Stimulated activated CD4-positive, alpha-beta T cell treated with anti-CD3 and anti-CD28 coated beads, Interleukin-12 subunit alpha, Interleukin-12 subunit beta, amount 100 ng/mL, for 24 hours (primary cell): ENCODE data around the gene USP17L18.
"Not testable (repeated sequence)": the region's sequence is repeated elsewhere in the genome, so short reads cannot be mapped to it uniquely, and the experiment has no call there.

Source experiments
- DNase-seq, 2 experiments: peaks; one replicate each; pipeline ENCODE4 v3.0.0-alpha.2; 2020; ENCODE audit warnings: low read depth in 2 of 2

The USP17L18 gene

GRCh38 chr4:9247953-9248680 is at the start of gene USP17L18:
TSS of gene USP17L18 (plus strand) at chr4:9248630. CDS start at chr4:9248630, 0 bp downstream.
- DNase-seq = peak in 1 of 2 experiments; percentile 0

GRCh38 chr4:9210357-9210756 is 38.1 kb upstream of the USP17L18 start, which contains the start of gene USP17L10:
TSS of gene USP17L10 (plus strand) at chr4:9210657. CDS start at chr4:9210657, 0 bp downstream.
- DNase-seq = not testable (repeated sequence)

- DNase-seq = not testable (repeated sequence)
Measured at GRCh38 chr4:9214701-9215100, 33.7 kb upstream of the USP17L18 start.

- DNase-seq = not testable (repeated sequence)
Measured at GRCh38 chr4:9215105-9215504, 33.3 kb upstream of the USP17L18 start, which contains the start of gene USP17L11. TSS of gene USP17L11 (plus strand) at chr4:9215405. CDS start at chr4:9215405, 0 bp downstream.

- not testable (repeated sequence) for DNase-seq
Measured at GRCh38 chr4:9219852-9220251, 28.6 kb upstream of the USP17L18 start, which contains the start of gene USP17L12. TSS of gene USP17L12 (plus strand) at chr4:9220152. CDS start at chr4:9220152, 0 bp downstream.

- DNase-seq = not testable (repeated sequence)
Measured at GRCh38 chr4:9224596-9224995, 23.8 kb upstream of the USP17L18 start, which contains the start of gene USP17L13. TSS of gene USP17L13 (plus strand) at chr4:9224896. CDS start at chr4:9224896, 0 bp downstream.

- not testable (repeated sequence) for DNase-seq
Measured at GRCh38 chr4:9230249-9230648, 18.2 kb upstream of the USP17L18 start.

GRCh38 chr4:9234085-9234484 is 14.3 kb upstream of the USP17L18 start, which contains the start of gene USP17L15:
TSS of gene USP17L15 (plus strand) at chr4:9234385. CDS start at chr4:9234385, 0 bp downstream.
- DNase-seq = not testable (repeated sequence)

GRCh38 chr4:9238461-9238860 is 10.0 kb upstream of the USP17L18 start:
- DNase-seq = not testable (repeated sequence)

- DNase-seq = not testable (repeated sequence)
Measured at GRCh38 chr4:9243579-9243978, 4.9 kb upstream of the USP17L18 start, which contains the start of gene USP17L17. TSS of gene USP17L17 (plus strand) at chr4:9243879. CDS start at chr4:9243879, 0 bp downstream.

- not testable (repeated sequence) for DNase-seq
Measured at GRCh38 chr4:9253078-9253477, 4.6 kb downstream of the USP17L18 start, which contains the start of gene USP17L19. TSS of gene USP17L19 (plus strand) at chr4:9253378. CDS start at chr4:9253378, 0 bp downstream.

GRCh38 chr4:9257824-9258223 is 9.4 kb downstream of the USP17L18 start, which contains the start of gene USP17L20:
TSS of gene USP17L20 (plus strand) at chr4:9258124. CDS start at chr4:9258124, 0 bp downstream.
- DNase-seq = not testable (repeated sequence)

- not testable (repeated sequence) for DNase-seq
Measured at GRCh38 chr4:9262572-9262971, 14.1 kb downstream of the USP17L18 start, which contains the start of gene USP17L21. TSS of gene USP17L21 (plus strand) at chr4:9262872. CDS start at chr4:9262872, 0 bp downstream.

- not testable (repeated sequence) for DNase-seq
Measured at GRCh38 chr4:9267319-9267718, 18.9 kb downstream of the USP17L18 start, which contains the start of gene USP17L22. TSS of gene USP17L22 (plus strand) at chr4:9267619. CDS start at chr4:9267619, 0 bp downstream.

- DNase-seq = peak in 1 of 2 experiments; percentile 4
Measured at GRCh38 chr4:9271719-9272118, 23.3 kb downstream of the USP17L18 start.
